Heart left ventricle (tissue), 13 donors: ENCODE measurements around the gene HAGHL.

Source experiments
- POLR2A ChIP-seq, 2 donors: fragments of 450-650 bp; IDR thresholded peaks; one replicate each; pipeline ENCODE4 v1.6.1; 2017; ENCODE audit warnings: antibody characterized with exemption in 2 of 2, mild to moderate bottlenecking in 2 of 2, moderate library complexity in 2 of 2
- TF ChIP-seq, protein P1 (sequence below), 12 donors: fragments of 200-600 bp; sonication (generic) in 4 of 12; IDR thresholded peaks; one replicate each; pipeline versions ENCODE4 v1.5.0 to v1.8.0; 2018 to 2022; ENCODE audit warnings: antibody characterized with exemption in 12 of 12, mild to moderate bottlenecking in 5 of 12
- donor health status: ischemic (EF 13 %, LVEDD 7.1; RV severe dilation, severe dysfunction).
- donor health status: DM: no; HTN: yes; CAD: no.
- donor health status: DM: no; HTN: no; CAD: no.
- donor health status: ischemic (EF 25% LVEDD 6.9; RV normal size, moderate dysfunction).
- donor health status: ischemic (EF 25% LVEDD 5.7; RV mildly dilated, moderate dysfunction).
- donor health status: ischemic (EF 35%, LVEDD 5.7; RV mildly dilated, moderate dysfunction).
- donor health status: nonischemic (EF 11% LVEDD 7.7; RV severe dilation, severe dysfunction).
- donor health status: DM: yes; HTN: yes; CAD: no.
- donor health status: PGD.
- donor health status: ischemic (EF 29% LVEDD 5.4; RV normal size, mild dysfunction).
- donor health status: nonischemic (EF 23%, LVEDD 6.1; RV moderate dilation, normal function).

DNA sequence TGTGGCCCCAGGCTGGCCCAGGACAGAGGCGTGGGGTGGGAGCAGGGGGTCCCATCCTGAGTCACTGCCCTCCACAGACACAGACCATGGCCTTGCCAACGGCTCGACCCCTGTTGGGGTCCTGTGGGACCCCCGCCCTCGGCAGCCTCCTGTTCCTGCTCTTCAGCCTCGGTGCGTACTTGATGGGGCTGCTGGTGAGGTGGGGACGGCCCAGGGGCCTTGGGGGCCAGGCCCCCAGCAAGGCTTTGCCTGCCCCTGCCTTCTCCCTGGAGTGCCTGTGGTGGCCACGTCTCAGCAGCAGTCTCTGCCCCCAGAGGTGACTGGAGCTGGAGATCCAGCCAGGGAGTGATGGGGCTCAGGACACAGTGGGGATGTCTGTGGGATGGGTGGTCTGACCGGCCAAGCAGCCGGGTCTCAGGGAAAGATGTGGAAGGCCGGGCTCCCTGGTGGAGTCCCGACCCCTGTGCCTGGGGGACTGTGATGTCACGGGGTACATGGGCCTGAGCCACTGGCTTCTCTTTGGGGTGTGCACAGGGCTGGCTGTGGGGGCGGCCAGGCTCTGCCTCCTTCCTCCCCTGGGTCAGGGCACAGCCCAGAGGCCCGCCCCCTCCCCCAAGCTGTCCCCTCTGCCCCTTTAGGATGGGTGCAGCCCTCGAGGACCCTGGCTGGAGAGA, 35.8 kb downstream of the HAGHL start:
- no peak for TF ChIP-seq POLR2A (IDR thresholded peaks at IDR 0.05)
- TF ChIP-seq, protein P1, sequence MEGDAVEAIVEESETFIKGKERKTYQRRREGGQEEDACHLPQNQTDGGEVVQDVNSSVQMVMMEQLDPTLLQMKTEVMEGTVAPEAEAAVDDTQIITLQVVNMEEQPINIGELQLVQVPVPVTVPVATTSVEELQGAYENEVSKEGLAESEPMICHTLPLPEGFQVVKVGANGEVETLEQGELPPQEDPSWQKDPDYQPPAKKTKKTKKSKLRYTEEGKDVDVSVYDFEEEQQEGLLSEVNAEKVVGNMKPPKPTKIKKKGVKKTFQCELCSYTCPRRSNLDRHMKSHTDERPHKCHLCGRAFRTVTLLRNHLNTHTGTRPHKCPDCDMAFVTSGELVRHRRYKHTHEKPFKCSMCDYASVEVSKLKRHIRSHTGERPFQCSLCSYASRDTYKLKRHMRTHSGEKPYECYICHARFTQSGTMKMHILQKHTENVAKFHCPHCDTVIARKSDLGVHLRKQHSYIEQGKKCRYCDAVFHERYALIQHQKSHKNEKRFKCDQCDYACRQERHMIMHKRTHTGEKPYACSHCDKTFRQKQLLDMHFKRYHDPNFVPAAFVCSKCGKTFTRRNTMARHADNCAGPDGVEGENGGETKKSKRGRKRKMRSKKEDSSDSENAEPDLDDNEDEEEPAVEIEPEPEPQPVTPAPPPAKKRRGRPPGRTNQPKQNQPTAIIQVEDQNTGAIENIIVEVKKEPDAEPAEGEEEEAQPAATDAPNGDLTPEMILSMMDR (IDR thresholded peaks at IDR 0.05) = no peak
